HG02610 (cell line): ENCODE results near the gene RNF4.
"Not testable (repeated sequence)": the region's sequence is repeated elsewhere in the genome, so short reads cannot be mapped to it uniquely, and the experiment has no call there.

Source experiments
- ATAC-seq: cut with Tn5 transposase; IDR thresholded peaks from one replicate; pipeline ENCODE4 v1.9.1; 2021; ENCODE audit warnings: mild to moderate bottlenecking, moderate library complexity; ENCODE audit not compliant: unreplicated experiment

RNF4 gene

DNA sequence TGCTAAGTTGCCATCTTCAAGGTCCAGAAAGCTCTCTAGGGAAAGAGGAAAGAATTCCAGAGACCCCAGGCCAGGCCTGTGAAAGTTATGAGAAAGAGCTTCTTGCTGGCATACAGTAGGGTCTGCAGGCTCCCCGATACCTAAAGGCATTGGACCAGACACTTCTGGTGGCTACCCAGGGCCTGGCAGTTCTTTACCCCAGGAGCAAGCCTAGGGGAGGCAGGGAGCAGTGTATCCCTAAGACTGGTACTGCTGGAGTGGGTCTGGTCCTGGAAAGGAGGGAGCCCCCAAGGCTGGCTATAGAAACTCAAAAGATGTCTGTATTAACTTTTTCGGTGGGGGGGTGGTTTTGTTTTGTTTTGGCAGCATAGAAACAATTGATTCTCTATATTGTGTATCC, 47.7 kb downstream of the RNF4 start:
- no peak for ATAC-seq

DNA sequence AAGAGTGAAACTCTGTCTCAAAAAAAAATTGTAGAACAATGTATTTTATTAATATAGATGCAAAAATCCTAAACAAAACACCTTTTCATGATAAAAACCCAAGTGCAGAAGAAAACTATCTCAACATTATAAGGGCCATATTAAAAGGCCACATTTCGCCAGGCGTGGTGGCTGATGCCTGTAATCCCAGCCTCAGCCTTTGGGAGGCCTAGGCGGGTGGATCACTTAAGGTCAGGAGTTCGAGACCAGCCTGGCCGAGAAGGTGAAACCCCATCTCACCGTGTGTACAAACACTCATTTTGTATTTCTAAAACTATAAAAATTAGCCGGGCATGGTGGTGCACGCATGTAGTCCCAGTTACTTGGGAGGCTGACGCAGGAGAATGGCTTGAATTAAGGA, 57.7 kb downstream of the RNF4 start:
- no peak for ATAC-seq

- no peak for ATAC-seq
Observed at GRCh38 chr4:2534904-2535375, 66.0 kb downstream of the RNF4 start.

GRCh38 chr4:2535376-2536192, 66.7 kb downstream of the RNF4 start:
- peak; percentile 24 for ATAC-seq

DNA sequence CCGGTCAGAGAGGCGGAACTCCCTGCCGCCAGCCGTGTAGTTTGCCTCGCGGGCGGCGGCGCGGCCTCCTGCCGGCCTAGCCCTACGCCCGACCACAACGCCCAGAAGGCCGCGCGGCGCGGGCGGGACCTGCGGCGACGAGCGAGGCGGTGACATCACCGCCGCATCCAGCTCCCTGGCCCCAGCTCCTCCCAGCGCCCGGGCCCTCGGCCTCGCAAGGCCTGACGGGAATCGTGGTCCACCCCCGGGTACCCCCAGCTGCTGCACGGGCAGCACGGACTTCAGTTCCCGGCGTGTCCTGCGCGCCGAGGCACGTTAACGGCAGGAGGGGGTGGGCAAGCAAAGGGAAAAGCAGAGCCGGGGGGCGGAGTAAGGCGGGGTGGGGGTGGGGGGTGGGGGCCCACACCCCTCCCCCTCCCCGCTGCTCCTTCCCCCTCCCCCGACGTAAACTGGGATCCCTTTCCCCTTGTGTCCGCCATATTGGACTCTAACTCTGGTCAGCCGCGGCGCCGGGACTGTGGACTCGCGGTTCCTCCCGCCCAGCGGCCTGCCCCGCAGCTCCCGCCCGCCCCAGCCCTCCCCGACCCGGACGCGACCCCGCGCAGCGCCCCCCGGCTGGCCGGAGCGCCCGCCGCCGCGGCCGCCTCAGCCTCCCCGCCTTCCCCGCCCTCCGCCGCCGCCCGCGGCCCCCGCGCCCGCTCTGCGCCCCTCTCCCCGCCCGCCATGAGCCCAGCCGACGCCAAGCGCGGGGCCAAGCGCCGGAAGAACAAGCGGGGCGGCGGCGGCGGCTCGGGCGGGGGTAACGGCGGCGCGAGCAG, 67.5 kb downstream of the RNF4 start, which contains the start of gene FAM193A:
Gene FAM193A, plus strand, starts transcription at position 455 of the 818 bp plus-strand sequence. Its CDS starts 269 bp downstream, at position 724.
- peak; percentile 89 for ATAC-seq

- ATAC-seq = peak; percentile 14
Observed at GRCh38 chr4:2537011-2537830, 68.3 kb downstream of the RNF4 start.

DNA sequence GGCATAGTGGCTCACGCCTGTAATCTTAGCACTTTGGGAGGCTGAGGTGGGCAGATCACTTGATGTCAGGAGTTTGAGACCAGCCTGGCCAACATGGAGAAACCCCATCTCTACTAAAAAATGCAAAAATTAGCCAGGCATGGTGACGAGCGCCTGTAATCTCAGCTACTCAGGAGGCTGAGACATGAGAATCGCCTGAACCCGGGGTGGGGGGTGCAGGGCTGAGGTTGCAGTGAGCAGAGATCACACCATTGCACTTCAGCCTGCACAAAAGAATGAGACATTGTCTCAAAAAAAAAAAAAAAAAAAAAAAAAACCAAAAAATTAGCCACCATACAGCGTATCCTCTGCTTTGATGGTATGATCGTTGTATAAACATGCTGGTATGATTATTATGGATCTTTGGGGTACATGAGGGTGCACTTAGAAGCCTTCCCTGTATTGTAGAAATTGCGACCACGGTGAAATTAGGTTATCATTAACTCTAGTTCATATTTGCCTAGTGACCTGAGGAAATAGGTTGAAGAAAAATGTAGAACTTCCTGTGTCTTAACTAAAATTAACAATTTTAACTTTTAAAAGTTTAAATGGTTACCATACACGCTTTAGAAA, 74.8 kb downstream of the RNF4 start:
- ATAC-seq = not testable (repeated sequence)

GRCh38 chr4:2545321-2546013, 76.6 kb downstream of the RNF4 start:
- no peak for ATAC-seq

DNA sequence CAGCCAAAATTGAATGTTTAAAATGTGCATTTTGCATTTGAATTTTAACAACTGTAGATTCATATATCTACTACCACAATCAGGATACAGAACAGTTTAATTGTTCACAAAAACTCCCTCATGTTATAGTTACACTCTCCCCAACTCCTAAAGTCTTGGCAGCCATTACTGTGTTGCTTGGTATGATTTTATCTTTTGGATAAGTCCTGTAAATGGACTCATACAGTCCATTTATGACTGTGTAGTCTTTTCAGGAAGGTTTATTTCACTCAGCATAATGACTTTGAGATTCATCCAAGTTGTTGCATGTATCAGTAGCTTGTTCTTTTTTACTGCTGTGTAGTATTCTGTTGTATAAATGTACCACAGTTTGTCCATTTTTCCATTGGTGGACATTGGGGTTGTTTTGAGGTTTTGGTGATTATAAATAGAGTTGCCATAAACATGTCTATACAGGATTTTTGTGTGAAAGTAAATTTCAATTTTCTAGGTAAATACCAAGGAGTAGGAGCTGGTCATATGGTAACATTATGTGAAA, 77.4 kb downstream of the RNF4 start:
- no peak for ATAC-seq

GRCh38 chr4:2546961-2547691, 78.2 kb downstream of the RNF4 start:
- not testable (repeated sequence) for ATAC-seq

- no peak for ATAC-seq
Observed at GRCh38 chr4:2551118-2551517, 82.2 kb downstream of the RNF4 start.

- ATAC-seq = no peak
Observed at GRCh38 chr4:2552806-2553205, 83.9 kb downstream of the RNF4 start.

GRCh38 chr4:2558301-2558700, 89.4 kb downstream of the RNF4 start:
- ATAC-seq = no peak

GRCh38 chr4:2560167-2560566, 91.3 kb downstream of the RNF4 start:
- no peak for ATAC-seq
